ENCODE data around the gene CALHM6.

Gene CALHM6

GRCh38 chr6:116447052-116447451, 14.1 kb upstream of the CALHM6 start:
- no peak for DNase-seq

- no peak for DNase-seq
Measured at GRCh38 chr6:116447496-116448011, 13.6 kb upstream of the CALHM6 start.

GRCh38 chr6:116449565-116449964, 11.6 kb upstream of the CALHM6 start:
- no peak for DNase-seq

GRCh38 chr6:116450185-116450710, 10.9 kb upstream of the CALHM6 start:
- DNase-seq, result no peak

GRCh38 chr6:116450769-116451740, 10.1 kb upstream of the CALHM6 start:
- DNase-seq, result no peak

GRCh38 chr6:116451916-116452315, 9.3 kb upstream of the CALHM6 start:
- DNase-seq, result no peak

GRCh38 chr6:116452531-116452930, 8.6 kb upstream of the CALHM6 start:
- no peak for DNase-seq

- no peak for DNase-seq
Measured at GRCh38 chr6:116456106-116456505, 5.1 kb upstream of the CALHM6 start.

- peak; percentile 21 for DNase-seq
Measured at GRCh38 chr6:116456927-116457326, 4.2 kb upstream of the CALHM6 start.

GRCh38 chr6:116458264-116458663, 2.9 kb upstream of the CALHM6 start:
- DNase-seq, result no peak

GRCh38 chr6:116459927-116460326, 1.2 kb upstream of the CALHM6 start:
- DNase-seq, result no peak

- peak; percentile 63 for DNase-seq
Measured at GRCh38 chr6:116461932-116462885, 1.0 kb downstream of the CALHM6 start.

- no peak for DNase-seq
Measured at GRCh38 chr6:116463301-116463700, 2.1 kb downstream of the CALHM6 start.

- no peak for DNase-seq
Measured at GRCh38 chr6:116465246-116465645, 4.1 kb downstream of the CALHM6 start.

- DNase-seq, result no peak
Measured at GRCh38 chr6:116467096-116467495, 5.9 kb downstream of the CALHM6 start.

- DNase-seq, result no peak
Measured at GRCh38 chr6:116467514-116467913, 6.3 kb downstream of the CALHM6 start.

GRCh38 chr6:116468293-116468692, 7.1 kb downstream of the CALHM6 start:
- DNase-seq, result no peak

GRCh38 chr6:116471531-116471930, 10.4 kb downstream of the CALHM6 start:
- no peak for DNase-seq

- no peak for DNase-seq
Measured at GRCh38 chr6:116472706-116473105, 11.5 kb downstream of the CALHM6 start.

- no peak for DNase-seq
Measured at GRCh38 chr6:116475141-116475540, 14.0 kb downstream of the CALHM6 start.

- DNase-seq, result peak; percentile 70
Measured at GRCh38 chr6:116476002-116476678, 15.0 kb downstream of the CALHM6 start.

- no peak for DNase-seq
Measured at GRCh38 chr6:116482780-116483179, 21.6 kb downstream of the CALHM6 start.

All from activated CD4-positive, alpha-beta T cell treated with anti-CD3 and anti-CD28 coated beads, Interleukin-2, Interleukin-6, amounts not matched to agents 100 ng/mL and 50 ng/mL, durations not matched to agents 16 hours and 8 hours (primary cell).